Small intestine (tissue), 7 donors: ENCODE results near the gene RABAC1. TPM values are rescaled to one million over a fixed set of nuclear protein-coding genes. Genes with fewer than 3 reads are reported as not detected.

Experiments used
- DNase-seq, 2 donors: peaks; one replicate each; pipeline versions ENCODE4 v3.0.0 to v3.0.0-alpha.2; 2013
- FAIRE-seq: peaks from 2 replicates; lab custom pipeline; 2012; peaks lifted over from hg19 to GRCh38; lab: Jason Lieb, UNC
- H3K27ac ChIP-seq, 3 donors: one replicate each; pipeline ENCODE4 v1.5.1; 2013; ENCODE audit warnings: low read length in 2 of 3, mild to moderate bottlenecking in 2 of 3, control low read depth in 1 of 3, inconsistent platforms in 1 of 3, low read depth in 1 of 3, moderate library complexity in 1 of 3
- H3K27me3 ChIP-seq, 3 donors: one replicate each; pipeline ENCODE4 v1.6.1; 2013; ENCODE audit warnings: low read length in 3 of 3, inconsistent platforms in 1 of 3; ENCODE audit not compliant: control insufficient read depth in 3 of 3, insufficient read depth in 3 of 3
- H3K36me3 ChIP-seq, 3 donors: one replicate each; pipeline ENCODE4 v1.6.1; 2013; ENCODE audit warnings: low read length in 3 of 3, inconsistent platforms in 1 of 3, low read depth in 1 of 3, mild to moderate bottlenecking in 1 of 3, moderate library complexity in 1 of 3; ENCODE audit not compliant: control insufficient read depth in 3 of 3, insufficient read depth in 2 of 3
- H3K4me1 ChIP-seq, 3 donors: one replicate each; pipeline ENCODE4 v1.6.1; 2013; ENCODE audit warnings: low read length in 2 of 3, inconsistent platforms in 1 of 3, low read depth in 1 of 3, mild to moderate bottlenecking in 1 of 3, moderate library complexity in 1 of 3; ENCODE audit not compliant: control insufficient read depth in 3 of 3, insufficient read depth in 2 of 3
- H3K4me3 ChIP-seq, 3 donors: one replicate each; pipeline ENCODE4 v1.5.1; 2013; ENCODE audit warnings: low read length in 3 of 3, control low read depth in 1 of 3, inconsistent platforms in 1 of 3, low read depth in 1 of 3, mild to moderate bottlenecking in 1 of 3, moderate library complexity in 1 of 3
- H3K9me3 ChIP-seq, 2 donors: one replicate each; pipeline ENCODE4 v1.6.1; 2013; ENCODE audit warnings: low read depth in 1 of 2, low read length in 1 of 2; ENCODE audit not compliant: control insufficient read depth in 2 of 2, insufficient read depth in 1 of 2
- WGBS, 3 donors: extraction: QIAGEN DNeasy Blood & Tissue Kit; methylation state at CpG; one replicate each; pipeline ENCODE4 v1.1.7; 2013; 5-methylcytosine and 5-hydroxymethylcytosine counted together
- polyA plus RNA-seq, 4 donors: library from polyadenylated mRNA; stranded (reverse) in 3 of 4; unstranded in 1 of 4; fragments of 200-250 nt in 3 of 4; fragments of 120-200 nt in 1 of 4; gene quantifications; one replicate each; pipeline versions ENCODE4 v1.2.1 to v1.2.3, GENCODE V29; 2013
- donor health status: healthy with polysubstance abuse.
- donor health status: control.
- donor health status: control.
- donor health status: Bipolar disorder and iron deficiency.
- donor health status: healthy.

RABAC1 gene
- polyA plus RNA-seq, 4 donors = 72.0 to 227 (median 194) TPM

DNA sequence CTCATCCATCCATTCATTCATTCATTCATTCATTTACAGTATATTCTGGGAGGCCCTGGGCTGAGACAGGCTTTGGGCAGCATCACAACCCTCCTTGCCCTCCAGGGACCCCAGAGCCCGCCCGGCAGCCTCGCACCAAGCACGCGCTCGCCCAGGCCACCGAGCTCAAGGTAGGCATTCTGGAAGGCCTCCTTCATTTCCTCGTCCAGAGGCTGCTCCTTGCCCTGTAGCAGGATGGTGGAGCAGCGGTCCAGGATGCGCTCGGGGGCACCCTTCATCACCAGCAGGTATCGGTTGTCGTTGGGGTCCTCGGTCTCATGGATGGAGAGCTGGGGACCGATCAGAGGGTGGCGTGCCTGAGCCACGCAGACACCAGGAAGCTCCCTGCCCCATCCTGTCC, 19.3 kb upstream of the RABAC1 start:
- H3K36me3 ChIP-seq = no peaks in the 10 kb centered on the region
- H3K27me3 ChIP-seq = no peaks in the 10 kb centered on the region
- FAIRE-seq = no peak
- 85 to 91% (median 89%) methylated on average over 16 to 17 of the region's 17 CpGs for WGBS, 3 donors
- no peaks in the 10 kb centered on the region for H3K4me1 ChIP-seq
- no peak for DNase-seq
- no peaks in the 10 kb centered on the region for H3K9me3 ChIP-seq
- H3K4me3 ChIP-seq = no peak overlapping the region
- H3K27ac ChIP-seq = no peak overlapping the region

DNA sequence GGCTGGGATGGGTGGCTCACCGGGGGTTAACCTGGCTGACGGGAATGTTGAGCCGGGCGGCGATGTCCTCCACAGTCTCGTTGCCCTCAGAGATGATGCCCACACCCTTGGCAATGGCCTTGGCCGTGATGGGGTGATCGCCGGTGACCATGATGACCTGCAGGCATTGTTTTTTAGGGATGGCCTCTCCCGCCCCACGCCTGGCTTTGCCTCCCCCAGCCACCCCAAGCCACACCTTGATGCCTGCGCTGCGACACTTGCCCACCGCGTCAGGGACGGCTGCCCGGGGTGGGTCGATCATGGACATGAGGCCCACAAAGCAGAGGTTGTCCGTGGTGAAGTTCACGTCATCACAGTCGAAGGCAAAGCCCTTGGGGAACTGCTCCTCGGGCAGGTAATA, 18.8 kb upstream of the RABAC1 start:
- H3K4me1 ChIP-seq = no peaks in the 10 kb centered on the region
- FAIRE-seq (no peak), DNase-seq (no peak)
- no peak overlapping the region for H3K27ac ChIP-seq
- WGBS, 3 donors = 80 to 84% (median 83%) methylated on average over 22 of the region's 22 CpGs
- no peak overlapping the region for H3K4me3 ChIP-seq
- H3K9me3 ChIP-seq = no peaks in the 10 kb centered on the region
- H3K27me3 ChIP-seq = no peaks in the 10 kb centered on the region
- no peaks in the 10 kb centered on the region for H3K36me3 ChIP-seq

DNA sequence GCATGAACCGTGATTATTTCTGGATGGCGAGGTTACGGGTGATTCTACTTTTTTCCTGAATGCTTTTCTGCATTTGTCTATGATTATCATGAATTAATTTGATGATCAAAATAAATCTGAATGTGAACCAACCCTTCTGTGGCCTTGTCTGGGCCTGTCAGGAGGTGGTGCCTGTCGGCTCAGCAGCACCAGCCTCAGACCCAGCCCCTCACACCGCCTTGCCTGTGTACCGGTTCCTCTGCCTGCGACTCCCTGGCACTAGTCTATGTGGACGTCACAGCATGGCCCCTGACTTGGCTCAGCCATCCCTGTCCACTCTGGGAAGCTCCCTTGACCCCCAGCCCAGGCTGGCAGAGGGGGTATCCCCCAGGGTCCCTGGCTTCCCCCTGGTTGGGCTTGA, 15.5 kb upstream of the RABAC1 start:
- no peaks in the 10 kb centered on the region for H3K36me3 ChIP-seq
- no peak overlapping the region for H3K27ac ChIP-seq
- no peak overlapping the region for H3K4me3 ChIP-seq
- DNase-seq (no peak), FAIRE-seq (no peak)
- H3K27me3 ChIP-seq = no peaks in the 10 kb centered on the region
- H3K9me3 ChIP-seq = no peaks in the 10 kb centered on the region
- WGBS, 3 donors = 78 to 80% (median 78%) methylated on average over 8 of the region's 8 CpGs
- H3K4me1 ChIP-seq = no peaks in the 10 kb centered on the region

DNA sequence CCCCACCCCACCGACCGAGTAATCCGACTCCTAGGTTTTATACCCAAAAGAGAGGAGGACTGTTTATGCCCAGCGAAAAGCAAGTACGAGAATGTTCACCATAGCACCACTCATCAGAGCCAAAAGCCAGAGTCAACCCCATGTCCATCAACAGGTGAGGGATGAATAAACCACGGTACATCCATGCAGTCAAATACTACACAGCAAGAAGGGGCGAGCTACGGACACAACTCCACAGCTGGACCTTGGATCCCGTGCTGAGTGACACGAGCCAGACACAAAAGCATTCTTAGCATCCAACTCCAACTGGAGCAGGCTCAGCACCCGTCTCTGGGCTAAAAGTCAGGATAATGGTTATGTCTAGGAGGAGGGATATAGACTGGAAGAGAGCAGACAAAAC, 12.2 kb upstream of the RABAC1 start:
- H3K27ac ChIP-seq = no peak overlapping the region
- H3K4me3 ChIP-seq = no peak overlapping the region
- no peak for DNase-seq
- H3K4me1 ChIP-seq = peaks cover 0 to 11% (median 0%) of the 10 kb centered on the region in 3 donors
- 80 to 86% (median 80%) methylated on average over 11 of the region's 11 CpGs for WGBS, 3 donors
- H3K27me3 ChIP-seq = no peaks in the 10 kb centered on the region
- no peaks in the 10 kb centered on the region for H3K9me3 ChIP-seq
- H3K36me3 ChIP-seq = no peaks in the 10 kb centered on the region
- FAIRE-seq = no peak

DNA sequence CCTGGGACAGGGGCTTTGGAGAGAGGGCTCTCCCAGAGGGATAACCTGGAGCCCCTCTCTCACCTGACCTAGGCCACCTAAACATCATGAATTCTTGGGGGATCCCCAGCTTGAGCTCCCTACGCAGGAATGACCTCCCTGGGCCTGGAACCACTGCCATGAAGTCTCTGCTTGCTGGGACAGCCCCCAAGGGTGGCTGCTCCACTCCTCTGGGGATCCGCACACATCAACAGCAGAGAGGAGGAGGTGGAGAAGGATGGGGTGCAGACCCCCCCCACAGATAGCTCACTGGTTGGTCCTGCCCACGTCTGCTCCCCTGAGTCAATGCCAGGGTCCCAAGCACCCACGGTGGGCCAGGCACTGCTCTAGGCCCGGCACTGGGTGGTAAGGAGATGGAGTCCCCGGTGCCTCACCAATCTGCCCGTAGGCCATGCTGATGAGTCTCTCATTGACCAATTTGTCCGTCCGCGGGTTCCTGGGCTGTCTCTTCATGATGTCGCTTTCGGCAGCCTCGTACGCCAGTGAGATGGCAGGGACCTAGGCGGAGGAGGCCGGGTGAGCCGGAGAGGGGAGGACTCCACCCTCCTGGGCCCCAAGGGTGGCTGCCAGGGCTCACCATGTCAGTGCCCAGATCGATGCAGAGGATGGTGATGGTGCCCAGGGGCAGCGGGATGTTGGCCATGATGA, 10.8 kb upstream of the RABAC1 start:
- FAIRE-seq (no peak), DNase-seq (no peak)
- no peaks in the 10 kb centered on the region for H3K27me3 ChIP-seq
- H3K4me3 ChIP-seq = no peak overlapping the region
- no peak overlapping the region for H3K27ac ChIP-seq
- no peaks in the 10 kb centered on the region for H3K36me3 ChIP-seq
- H3K9me3 ChIP-seq = no peaks in the 10 kb centered on the region
- 91 to 95% (median 93%) methylated on average over 19 of the region's 19 CpGs for WGBS, 3 donors
- peaks cover 0 to 11% (median 0%) of the 10 kb centered on the region in 3 donors for H3K4me1 ChIP-seq

DNA sequence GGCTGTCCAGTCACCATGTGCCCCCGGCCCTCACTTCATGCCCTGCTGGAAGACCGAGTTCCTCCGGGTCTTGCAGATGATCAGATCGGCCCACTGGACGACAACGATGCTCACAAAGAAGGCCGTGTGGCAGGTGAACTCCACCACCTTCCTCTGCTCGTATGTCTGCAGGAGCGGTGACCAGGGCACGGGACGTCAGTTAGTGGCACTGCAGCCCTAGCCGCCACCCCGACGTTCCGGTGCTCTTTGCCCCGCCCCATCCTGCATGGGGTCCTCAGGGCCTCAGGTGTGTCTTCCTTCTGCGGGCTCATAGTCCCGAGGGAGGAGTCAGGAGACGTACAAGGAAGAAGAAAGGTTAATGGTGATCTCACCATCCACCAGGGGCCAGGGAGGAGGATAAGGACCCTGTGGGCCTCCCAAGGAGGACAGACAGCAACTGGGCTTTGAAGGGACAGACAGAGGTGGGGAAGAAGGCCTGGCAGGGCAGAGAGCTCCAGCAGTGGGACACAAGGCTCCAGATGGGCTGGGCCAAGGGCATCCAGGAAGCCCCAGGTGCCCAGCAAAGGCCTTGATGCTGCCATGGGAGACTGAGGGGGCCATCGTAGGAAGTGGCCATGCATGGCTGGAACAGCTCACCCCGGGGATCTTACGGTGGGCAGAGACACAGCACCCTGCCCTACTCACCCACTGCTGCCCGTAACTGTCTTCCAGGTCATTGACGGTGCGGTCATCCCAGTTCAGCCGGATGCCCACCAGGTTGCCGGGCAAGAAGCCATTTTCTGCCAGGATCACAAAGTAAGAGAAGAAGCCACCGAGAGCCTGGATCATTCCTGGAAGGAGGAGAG, 9.9 kb upstream of the RABAC1 start:
- no peak overlapping the region for H3K27ac ChIP-seq
- H3K36me3 ChIP-seq = no peaks in the 10 kb centered on the region
- peaks cover 0 to 11% (median 0%) of the 10 kb centered on the region in 3 donors for H3K4me1 ChIP-seq
- H3K4me3 ChIP-seq = no peak overlapping the region
- no peaks in the 10 kb centered on the region for H3K27me3 ChIP-seq
- peak; percentile 21 to 84 for DNase-seq
- FAIRE-seq = no peak
- WGBS, 3 donors = 64 to 74% (median 64%) methylated on average over 28 of the region's 28 CpGs
- H3K9me3 ChIP-seq = no peaks in the 10 kb centered on the region

DNA sequence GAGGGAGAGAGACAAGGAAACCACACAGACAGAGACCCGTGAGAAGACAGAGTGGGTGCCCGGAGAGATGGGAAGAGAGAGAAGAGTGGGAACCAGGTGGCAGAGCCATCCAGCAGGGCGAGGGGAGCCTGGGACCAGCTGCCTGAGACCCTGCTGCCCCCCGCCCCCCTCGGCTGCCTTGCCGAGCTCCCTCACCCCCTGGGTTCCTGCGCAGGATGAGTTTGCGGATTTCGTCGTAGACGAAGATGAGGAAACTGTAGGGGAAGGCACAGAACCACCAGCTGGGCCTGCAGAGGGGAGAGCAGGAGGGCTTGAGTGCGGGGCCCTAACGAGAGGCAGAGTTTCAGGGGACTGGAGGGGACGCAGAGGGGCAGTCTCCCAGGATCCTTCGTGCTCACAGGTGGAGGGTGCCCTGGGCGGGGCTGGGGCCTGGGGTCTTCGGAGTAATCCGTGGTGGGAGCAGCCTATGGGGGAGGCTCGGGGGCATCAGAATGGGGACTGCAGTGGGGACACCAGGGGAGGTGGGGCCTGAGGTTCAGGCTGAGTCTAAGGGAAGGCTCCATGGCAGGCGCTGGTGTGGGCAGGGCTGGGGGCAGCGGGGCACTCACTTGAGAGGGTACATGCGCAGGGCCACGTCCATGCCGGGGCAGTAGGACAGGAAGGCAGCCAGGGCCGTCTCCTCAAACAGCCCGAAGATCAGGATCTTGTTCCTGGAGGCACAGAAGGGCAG, 8.1 kb upstream of the RABAC1 start:
- no peak for DNase-seq
- Histone ChIP-seq H3K36me3 (no peaks in the 10 kb centered on the region), H3K9me3 (no peaks in the 10 kb centered on the region), H3K27me3 (no peaks in the 10 kb centered on the region), H3K4me3 (no peak overlapping the region), H3K4me1 (peaks cover 0 to 11% (median 0%) of the 10 kb centered on the region in 3 donors), H3K27ac (no peak overlapping the region)
- 67 to 73% (median 69%) methylated on average over 26 of the region's 26 CpGs for WGBS, 3 donors
- FAIRE-seq = no peak

DNA sequence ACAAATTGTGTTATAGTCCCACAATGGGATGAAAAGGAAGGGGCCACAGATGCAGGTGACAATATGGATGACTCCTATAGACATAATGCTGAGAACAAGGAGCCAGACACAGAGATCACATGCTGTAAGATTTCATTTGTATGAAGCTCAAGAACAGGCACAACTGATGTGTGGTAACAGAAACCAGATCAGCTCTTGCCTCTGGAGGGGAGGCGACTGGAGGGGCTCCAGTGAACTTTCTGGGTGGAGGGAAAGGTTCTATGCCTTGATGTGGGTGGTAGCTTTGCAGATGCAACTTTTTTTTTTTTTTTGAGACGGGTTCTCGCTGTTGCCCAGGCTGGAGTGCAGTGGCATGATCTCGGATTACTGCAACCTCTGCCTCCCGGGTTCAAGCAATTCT, 6.0 kb upstream of the RABAC1 start:
- Histone ChIP-seq H3K36me3 (no peaks in the 10 kb centered on the region), H3K4me1 (peaks cover 0 to 11% (median 0%) of the 10 kb centered on the region in 3 donors), H3K9me3 (no peaks in the 10 kb centered on the region), H3K4me3 (no peak overlapping the region), H3K27ac (no peak overlapping the region), H3K27me3 (no peaks in the 10 kb centered on the region)
- 60 to 64% (median 61%) methylated on average over 4 to 5 of the region's 5 CpGs for whole genome bisulfite sequencing, 3 donors
- no peak for FAIRE-seq
- DNase-seq = no peak
